K562 (cell line): ENCODE results near the gene HMGN1. TPM values are rescaled to one million over a fixed set of nuclear protein-coding genes. Genes with fewer than 3 reads are reported as not detected.

ENCODE experiments used
- CREB3 ChIP-seq: fragments of 450-650 bp; conservative IDR thresholded peaks from 2 replicates; pipeline ENCODE4 v1.6.1; 2016; ENCODE audit warnings: missing genetic modification characterization, low read depth, mild to moderate bottlenecking, missing compliant biosample characterization, moderate library complexity
- CSDE1 ChIP-seq, 2 experiments: fragments of 450-650 bp; IDR thresholded peaks; 2 replicates each; pipeline ENCODE4 v1.6.1; 2016; ENCODE audit warnings: mild to moderate bottlenecking in 1 of 2
- CTCF ChIP-seq, 3 experiments: IDR thresholded peaks in 2 of 3; conservative IDR thresholded peaks in 1 of 3; 2 replicates each; pipeline ENCODE4 v1.5.1; 2011 to 2012; ENCODE audit warnings: low read length in 3 of 3, mild to moderate bottlenecking in 3 of 3, control low read depth in 2 of 3, improper control_type of control experiment in 1 of 3, inconsistent platforms in 1 of 3, low read depth in 1 of 3, mixed read lengths in 1 of 3, moderate library complexity in 1 of 3; ENCODE audit not compliant: insufficient read depth in 2 of 3
- MTA2 ChIP-seq: fragments of 450-650 bp; IDR thresholded peaks from 2 replicates; pipeline ENCODE4 v1.6.1; 2016; ENCODE audit warnings: low read depth
- POLR2A ChIP-seq: fragments of 450-650 bp; conservative IDR thresholded peaks from 2 replicates; pipeline ENCODE4 v1.6.1; 2016
- POLR2AphosphoS2 ChIP-seq: IDR thresholded peaks from 2 replicates; pipeline ENCODE4 v1.6.1; 2012; ENCODE audit warnings: low read length, improper control_type of control experiment
- REST ChIP-seq, 2 experiments: fragments of 450-650 bp; formaldehyde crosslinking in 1 of 2; IDR thresholded peaks; 2 replicates each; pipeline versions ENCODE4 v1.4.0 to v1.6.1; 2014 to 2020; ENCODE audit warnings: mild to moderate bottlenecking in 2 of 2, borderline replicate concordance in 1 of 2, low read depth in 1 of 2
- SMARCB1 ChIP-seq: IDR thresholded peaks from 2 replicates; pipeline ENCODE4 v1.6.1; 2011; ENCODE audit warnings: improper control_type of control experiment, low read depth; ENCODE audit not compliant: insufficient read length
- SRSF7 ChIP-seq: fragments of 200-400 bp; formaldehyde crosslinking; optimal IDR thresholded peaks from 2 replicates; pipeline ENCODE3; 2017; ENCODE audit warnings: mild to moderate bottlenecking, low read depth, low read length
- TCFL5 ChIP-seq: fragments of 250-450 bp; sonication (Bioruptor Pico); conservative IDR thresholded peaks from 2 replicates; pipeline ENCODE4 v1.6.1; 2021; ENCODE audit warnings: mild to moderate bottlenecking, moderate library complexity, matching md5 sums
- TEAD4 ChIP-seq, 2 experiments: sonication (generic) in 1 of 2; formaldehyde crosslinking in 1 of 2; IDR thresholded peaks; 2 replicates each; pipeline versions ENCODE4 v1.6.1 to v1.8.0; 2012 to 2022; ENCODE audit warnings: borderline replicate concordance in 1 of 2, inconsistent platforms in 1 of 2, low read length in 1 of 2, mild to moderate bottlenecking in 1 of 2, missing genetic modification reagents in 1 of 2
- TFAP4 ChIP-seq: sonication (generic); formaldehyde crosslinking; IDR thresholded peaks from 2 replicates; pipeline ENCODE4 v1.8.0; 2022; ENCODE audit warnings: missing genetic modification reagents, mild to moderate bottlenecking, moderate library complexity, borderline replicate concordance
- XRCC3 ChIP-seq: fragments of 450-650 bp; IDR thresholded peaks from 2 replicates; pipeline ENCODE4 v1.6.1; 2017; ENCODE audit warnings: mild to moderate bottlenecking, moderate library complexity
- ZFP36 ChIP-seq: fragments of 150-350 bp; IDR thresholded peaks from 2 replicates; pipeline ENCODE4 v1.6.1; 2018; ENCODE audit warnings: low read length, low read depth; ENCODE audit not compliant: partially characterized antibody
- ZNF431 ChIP-seq: sonication (generic); formaldehyde crosslinking; IDR thresholded peaks from 2 replicates; pipeline ENCODE4 v1.8.0; 2022; ENCODE audit warnings: mild to moderate bottlenecking, missing genetic modification reagents
- polyA plus RNA-seq, 8 experiments: library from polyadenylated mRNA; depleted of rRNA in 4 of 8; stranded (reverse) in 5 of 8; unstranded in 3 of 8; fragments of >200 nt; fragmentation: Nextera tagmentation in 2 of 8; fragmentation: Illumina TruSeq in 1 of 8; extraction: Ambion mirVana in 2 of 8; extraction: Trizol in 1 of 8; gene quantifications; 2 replicates each; pipeline versions ENCODE4 v1.2.1 to v1.2.3, GENCODE V29; 2011 to 2014; ENCODE audit warnings: inconsistent platforms in 1 of 8, missing spikeins in 1 of 8
- total RNA-seq, 7 experiments: library from RNA; depleted of rRNA in 6 of 7; stranded (reverse); fragments of >200 nt in 6 of 7; fragmentation: Illumina TruSeq in 2 of 7; extraction: Trizol in 2 of 7; gene quantifications; 2 replicates each; pipeline versions ENCODE4 v1.2.1 to v1.2.3, GENCODE V29; 2011 to 2021; ENCODE audit warnings: low replicate concordance in 1 of 7

Gene HMGN1
- total and polyA plus RNA-seq, 9 of the 15 experiments (the other 6 are each of a cell fraction or from before 2014, with no cell fraction given), result 124 to 626 (median 498) TPM

GRCh38 chr21:39388038-39388810 lies 39.3 kb upstream of the HMGN1 start (continued):
- TF ChIP-seq ZFP36 (no peak), POLR2A (peak; percentile 9), POLR2AphosphoS2 (no peak), TCFL5 (CRISPR knock-in tag) (0 out of 2 replicates have a peak, but pooled peaks have one; percentile 30), CREB3 (tag) (0 out of 2 replicates have a peak, but pooled peaks have one; percentile 12), MTA2 (no peak), REST (IDR thresholded peaks at IDR 0.05; ENCODE audit: borderline replicate concordance) (peak; percentile 95), REST (CRISPR knock-in tag; IDR thresholded peaks at IDR 0.05; ENCODE audit: low read depth) (no peak), SMARCB1 (no peak), CTCF (IDR thresholded peaks at IDR 0.05 in 2 of 3, conservative IDR thresholded peaks at IDR 0.05 in 1 of 3; ENCODE audit: insufficient read depth in 2 of 3, low read depth in 1 of 3, low read length in 3 of 3) (peak; percentile 97 to 98 (median 97)), CSDE1 (IDR thresholded peaks at IDR 0.05) (no peak), XRCC3 (no peak), TFAP4 (CRISPR knock-in tag) (peak; percentile 58), SRSF7 (no peak), ZNF431 (CRISPR knock-in tag) (0 out of 2 replicates have a peak, but pooled peaks have one; percentile 31), TEAD4 (IDR thresholded peaks at IDR 0.05; ENCODE audit: low read length) (peak; percentile 24; the same call in 1 of the 2 replicates), TEAD4 (CRISPR knock-in tag; IDR thresholded peaks at IDR 0.05; ENCODE audit: borderline replicate concordance) (no peak)
